NOMO-1 (cell line): ENCODE measurements around the gene PIEZO2.
"Not testable (repeated sequence)": the region's sequence is repeated elsewhere in the genome, so short reads cannot be mapped to it uniquely, and the experiment has no call there.

Experiments
- DNase-seq, 2 experiments: peaks; one replicate each; lab custom pipeline; 2025; ENCODE audit not compliant: unreplicated experiment in 2 of 2; lab: John Stamatoyannopoulos, UW

Gene PIEZO2

DNA sequence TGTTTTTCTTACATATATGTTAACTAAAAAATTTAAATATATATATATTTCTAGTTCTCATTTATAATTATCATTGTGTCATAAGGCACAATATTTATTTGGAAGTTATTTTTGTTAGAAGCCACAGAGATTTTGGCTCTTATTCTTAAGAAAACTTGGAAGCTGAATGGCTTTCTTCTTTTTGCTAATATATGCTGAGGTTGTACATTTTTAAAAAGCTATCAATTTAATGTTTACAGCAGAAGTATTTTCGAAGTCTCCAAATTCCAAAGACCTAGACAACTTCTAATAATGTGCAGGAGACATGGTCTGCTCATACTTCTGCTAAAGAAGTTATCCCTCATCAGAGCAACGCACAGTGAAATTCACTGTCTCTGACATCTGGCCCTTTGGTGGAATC lies 3.7 kb upstream of the PIEZO2 start:
- DNase-seq, result no peak

DNA sequence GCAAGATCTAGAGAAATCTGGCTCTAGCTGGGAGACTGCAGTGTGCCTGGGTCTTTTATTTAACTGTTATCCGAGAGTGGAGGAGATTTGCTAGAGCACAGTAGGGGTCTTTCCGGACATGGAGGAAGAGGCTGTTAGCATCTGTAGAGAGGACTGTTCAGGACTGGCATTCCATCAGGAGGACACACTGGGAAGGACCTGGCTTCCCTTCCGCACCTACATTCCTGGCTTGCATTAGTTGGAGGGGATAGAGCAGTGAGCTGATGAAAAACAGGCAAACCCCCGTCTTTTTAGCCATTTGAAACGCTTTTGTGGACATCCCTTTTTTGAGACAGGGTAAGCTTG lies 874 bp upstream of the PIEZO2 start:
- no peak for DNase-seq

- DNase-seq, result no peak
These were observed 509 bp downstream of the PIEZO2 start for GRCh38 chr18:11148680-11149440.

DNA sequence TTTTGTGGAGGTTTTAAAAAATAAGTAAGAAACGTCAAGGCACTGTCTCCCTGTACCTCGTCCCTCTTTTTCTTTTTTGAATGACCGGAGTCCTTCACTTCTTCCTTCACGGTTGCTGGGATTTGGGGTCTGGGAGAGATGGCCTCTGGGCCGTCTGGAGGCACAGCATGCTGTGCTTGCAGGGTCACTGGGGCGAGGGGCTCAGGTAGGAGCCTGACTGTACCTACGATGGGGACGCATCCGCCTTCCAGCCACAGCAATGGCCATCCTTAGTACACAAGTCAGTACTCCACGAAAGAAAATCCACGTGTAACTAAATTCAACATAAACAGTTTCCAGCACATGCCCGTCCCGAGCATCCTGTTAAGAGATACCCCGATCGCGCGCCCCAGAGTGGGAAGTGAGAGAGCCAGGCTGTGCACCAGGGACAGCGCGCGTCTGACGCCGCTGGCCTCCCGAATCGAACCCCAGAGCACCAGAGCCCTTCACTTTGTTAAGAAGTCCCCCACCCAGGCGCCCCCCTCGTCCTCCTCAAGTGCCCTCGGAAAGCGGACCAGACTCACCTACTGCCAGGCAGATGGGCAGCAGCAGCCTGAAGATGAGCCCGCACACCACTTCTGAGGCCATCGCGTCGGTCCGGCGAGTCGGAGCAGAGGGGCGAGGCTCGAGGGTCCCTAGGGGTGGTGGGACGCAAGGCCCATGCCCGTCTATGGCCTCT lies 1.2 kb downstream of the PIEZO2 start:
- no peak for DNase-seq

- no peak for DNase-seq
These were observed 1.9 kb downstream of the PIEZO2 start for GRCh38 chr18:11147371-11147951.

DNA sequence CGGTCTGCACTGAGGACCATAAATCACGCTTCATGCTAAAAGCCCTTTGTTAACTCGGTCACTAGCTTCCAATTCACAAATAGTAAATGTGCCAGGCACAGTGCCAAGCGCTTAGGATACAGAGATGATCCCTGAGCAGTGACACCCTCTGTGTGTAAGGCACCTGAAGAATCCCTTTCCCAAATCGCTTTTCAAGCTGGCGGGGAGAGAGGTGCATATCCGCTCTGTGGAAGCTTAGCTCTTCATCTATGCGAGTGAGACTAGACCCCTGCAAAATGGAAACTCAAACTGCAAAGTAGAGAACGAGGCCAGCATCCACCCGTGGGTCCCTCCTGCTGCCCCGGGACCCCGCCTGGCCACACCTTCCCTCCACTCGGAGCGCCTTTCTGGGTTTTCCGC lies 2.4 kb downstream of the PIEZO2 start:
- DNase-seq, result no peak

GRCh38 chr18:11146238-11146946 lies 3.0 kb downstream of the PIEZO2 start:
- no peak for DNase-seq

- DNase-seq, result no peak
These were observed 3.8 kb downstream of the PIEZO2 start for GRCh38 chr18:11145413-11146191.

DNA sequence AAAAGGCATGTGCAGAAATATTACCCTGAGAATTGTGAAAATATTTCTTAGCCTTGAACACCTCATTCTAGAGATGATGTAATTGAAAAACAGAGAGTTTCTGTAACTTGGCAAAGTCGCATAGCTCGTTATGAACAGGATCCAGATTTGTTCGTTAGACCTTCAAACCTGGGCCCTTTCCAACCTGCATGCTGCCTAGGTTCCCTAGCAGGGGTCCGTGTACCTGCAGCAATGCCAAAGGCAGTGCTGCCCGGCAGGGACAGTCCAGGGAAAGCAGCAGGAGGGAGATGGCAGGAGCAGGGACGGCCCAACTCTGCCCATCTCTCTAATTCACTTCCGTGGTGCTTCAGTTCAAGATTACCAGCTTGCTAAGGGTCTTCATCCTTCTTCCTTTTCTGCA lies 12.0 kb downstream of the PIEZO2 start:
- no peak for DNase-seq

GRCh38 chr18:11136241-11136640 lies 13.1 kb downstream of the PIEZO2 start:
- no peak for DNase-seq

DNA sequence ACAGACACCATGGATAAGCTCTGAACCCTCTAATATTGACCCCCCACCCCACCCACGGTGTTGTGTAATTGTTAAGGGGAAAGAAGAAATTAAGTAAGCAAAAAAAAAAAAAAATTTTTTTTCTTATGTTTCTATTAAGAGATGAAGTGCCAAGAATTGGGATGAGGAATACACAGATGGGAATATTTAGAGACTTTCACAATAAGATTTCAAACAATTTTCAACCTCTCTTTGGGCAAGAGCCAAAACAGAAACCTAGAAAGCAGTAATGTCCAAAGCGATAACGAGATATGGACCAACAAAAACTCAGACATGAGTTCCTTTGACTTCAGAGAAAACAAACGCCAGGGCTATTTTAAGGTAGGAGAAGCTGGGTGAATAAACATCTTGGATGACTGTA lies 14.4 kb downstream of the PIEZO2 start:
- no peak for DNase-seq

- DNase-seq, result not testable (repeated sequence)
These were observed 20.3 kb downstream of the PIEZO2 start for GRCh38 chr18:11129059-11129458.

- no peak for DNase-seq
These were observed 23.7 kb downstream of the PIEZO2 start for GRCh38 chr18:11125492-11126315.

- DNase-seq, result no peak
These were observed 25.3 kb downstream of the PIEZO2 start for GRCh38 chr18:11124054-11124453.

DNA sequence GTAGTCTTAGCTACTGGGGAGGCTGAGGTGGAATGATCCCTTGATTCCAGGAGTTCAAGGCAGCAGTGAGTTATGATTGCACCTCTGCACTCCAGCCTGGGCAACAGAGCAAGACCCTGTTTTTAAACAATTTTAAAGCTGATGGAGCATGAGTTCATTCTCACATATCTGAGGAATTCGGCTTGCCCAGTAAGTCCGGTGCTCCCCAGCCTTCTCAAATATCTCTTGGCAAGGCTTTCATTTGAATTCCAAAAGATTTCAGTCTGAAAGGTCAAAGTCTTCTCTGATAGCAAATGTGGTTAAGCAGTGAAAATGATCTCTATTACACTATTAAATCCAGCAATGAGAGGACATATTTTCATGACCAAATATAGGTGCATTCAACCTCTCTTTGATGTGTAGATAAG lies 27.9 kb downstream of the PIEZO2 start:
- DNase-seq, result no peak

- no peak for DNase-seq
These were observed 29.3 kb downstream of the PIEZO2 start for GRCh38 chr18:11119959-11120587.

DNA sequence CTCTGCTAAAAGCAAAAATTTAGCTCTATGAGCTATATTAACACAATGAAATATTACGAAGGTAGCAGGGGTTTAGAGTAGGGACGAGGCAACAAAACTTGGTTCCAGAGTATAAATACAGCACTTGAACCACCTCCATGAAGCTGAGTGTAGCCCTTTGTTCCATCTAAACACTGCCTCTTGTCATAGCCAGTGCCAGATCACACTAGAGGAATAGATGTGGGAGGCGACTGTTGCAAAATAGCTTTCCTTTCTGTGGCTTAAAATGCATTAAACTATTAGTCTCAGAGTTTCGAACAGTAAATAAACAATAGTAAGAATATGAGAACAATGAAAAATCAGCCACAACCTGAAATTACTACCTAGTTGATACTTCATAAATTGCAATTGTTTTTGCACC lies 29.8 kb downstream of the PIEZO2 start:
- DNase-seq, result no peak

DNA sequence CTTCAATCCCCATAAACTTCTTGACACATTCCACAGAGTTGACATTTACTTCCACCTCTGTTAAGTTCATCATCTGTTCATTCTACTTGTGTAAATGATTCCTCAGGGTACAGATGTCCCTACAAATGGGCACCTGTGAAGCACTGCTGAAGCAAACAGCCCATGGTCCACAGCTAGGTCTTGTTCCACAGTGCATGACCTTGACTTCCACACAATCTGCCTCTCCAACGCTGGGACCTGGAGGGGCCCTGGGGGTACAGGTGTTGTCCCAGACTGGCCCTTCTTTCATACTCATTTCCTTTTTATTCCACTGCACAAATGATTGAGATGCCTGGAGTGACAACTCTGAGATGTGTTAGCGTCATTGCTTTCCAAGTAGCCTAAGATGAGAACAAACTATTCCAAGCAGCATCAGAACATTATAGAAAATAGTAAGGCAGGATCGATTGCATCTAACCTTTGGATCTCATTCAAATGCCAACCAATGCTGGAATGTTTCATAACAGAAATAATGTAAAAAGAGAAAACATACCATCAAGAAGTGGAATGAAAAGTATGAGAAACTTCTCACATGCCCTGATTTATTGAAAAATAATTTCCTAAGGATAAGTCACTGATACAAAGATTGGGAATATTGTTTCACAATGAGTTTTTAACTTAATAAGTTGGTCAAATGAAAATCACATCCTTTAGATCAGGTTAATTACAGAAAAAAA lies 31.2 kb downstream of the PIEZO2 start:
- DNase-seq, result no peak

DNA sequence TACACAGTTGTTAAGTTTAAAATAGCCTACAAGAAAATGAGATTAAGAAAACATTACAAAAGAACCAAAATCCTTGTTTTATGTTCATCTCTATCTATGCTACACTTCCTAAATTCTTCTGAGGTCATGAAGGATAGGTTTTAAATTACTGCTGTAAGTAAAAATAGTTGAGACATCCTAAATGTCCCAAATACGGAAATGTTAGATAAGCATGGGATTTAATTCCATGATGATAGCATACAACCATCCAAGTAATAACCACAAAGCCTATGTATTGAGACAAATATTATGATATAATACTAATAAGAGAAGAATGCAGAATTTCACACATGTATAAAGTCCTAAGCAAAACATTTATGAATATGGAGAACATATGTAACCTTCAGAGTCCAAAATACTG lies 34.1 kb downstream of the PIEZO2 start:
- no peak for DNase-seq
